H1 (cell line): ENCODE measurements around the gene FGR. TPM values are rescaled to one million over a fixed set of nuclear protein-coding genes. Genes with fewer than 3 reads are reported as not detected.

Source experiments
- CHD7 ChIP-seq: fragments of 300-600 bp; sonication (generic); IDR thresholded peaks from 2 replicates; pipeline ENCODE4 v1.7.1; 2012; ENCODE audit warnings: low read length, moderate library complexity, mild to moderate bottlenecking, inconsistent platforms; ENCODE audit not compliant: insufficient replicate concordance
- CTCF ChIP-seq, 3 experiments: IDR thresholded peaks; 1 replicate in 2 of 3; 2 replicates in 1 of 3; pipeline versions ENCODE4 v1.5.1 to v1.6.1; 2011; ENCODE audit warnings: low read length in 3 of 3, mild to moderate bottlenecking in 3 of 3, inconsistent platforms in 2 of 3, low read depth in 1 of 3, moderate library complexity in 1 of 3; ENCODE audit not compliant: insufficient read depth in 1 of 3; ENCODE audit errors: control extremely low read depth in 1 of 3
- FOSL1 ChIP-seq: IDR thresholded peaks from 2 replicates; pipeline ENCODE4 v1.6.1; 2011; ENCODE audit warnings: mild to moderate bottlenecking, low read depth, low read length, moderate library complexity; ENCODE audit not compliant: insufficient read depth
- RFX5 ChIP-seq: IDR thresholded peaks from 2 replicates; pipeline ENCODE4 v1.6.1; 2011; ENCODE audit warnings: low read depth, low read length, improper control_type of control experiment, borderline replicate concordance
- TAF1 ChIP-seq: IDR thresholded peaks from 2 replicates; pipeline ENCODE4 v1.6.1; 2011; ENCODE audit warnings: mild to moderate bottlenecking, low read depth, low read length
- TCF12 ChIP-seq: IDR thresholded peaks from 2 replicates; pipeline ENCODE4 v1.6.1; 2011; ENCODE audit warnings: low read depth, mild to moderate bottlenecking, low read length
- ZNF274 ChIP-seq: IDR thresholded peaks from 2 replicates; pipeline ENCODE4 v1.7.0; 2012; ENCODE audit warnings: low read length, borderline replicate concordance; ENCODE audit errors: extremely low read depth
- polyA plus RNA-seq, 7 experiments: library from polyadenylated mRNA; depleted of rRNA in 3 of 7; stranded (reverse) in 5 of 7; unstranded in 2 of 7; fragments of >200 nt in 5 of 7; fragments of 200-250 nt in 2 of 7; gene quantifications; 1 replicate in 5 of 7; 2 replicates in 1 of 7; 4 replicates in 1 of 7; pipeline versions ENCODE4 v1.2.1 to v1.2.3, GENCODE V29; 2011 to 2013; ENCODE audit warnings: missing spikeins in 2 of 7, mixed read lengths in 2 of 7
- total RNA-seq: library from RNA; stranded (reverse); fragmentation: NEBNext Ultra II Directional; extraction: Animal tissue kit (Norgen Biotek cat#: 25700); gene quantifications from 2 replicates; pipeline ENCODE4 v1.2.1, GENCODE V29; 2021

Gene FGR
- total and polyA plus RNA-seq, 2 of the 8 experiments (the other 6 are each of a cell fraction or from before 2014, with no cell fraction given) = 0.22 to 0.95 TPM

- peak in 2 of 3 experiments; percentile 21 to 41; a peak in 3 of 4 replicates for TF ChIP-seq CTCF (IDR thresholded peaks at IDR 0.05; ENCODE audit: control extremely low read depth in 1 of 3, insufficient read depth in 1 of 3, low read depth in 1 of 3, low read length in 3 of 3)
- peak; percentile 92 for TF ChIP-seq TCF12
- TF ChIP-seq TAF1 = no peak; the same call in 1 of the 2 replicates
- no peak for TF ChIP-seq CHD7
- TF ChIP-seq RFX5 = no peak
- TF ChIP-seq ZNF274 = no peak
- no peak for TF ChIP-seq FOSL1
These were observed 21.3 kb upstream of the FGR start (continued) for GRCh38 chr1:27656157-27656893.
